NCI-H226 (cell line): Measurements from ENCODE around the gene ETV6.

Source experiments
- DNase-seq: peaks from one replicate; pipeline ENCODE4 v3.0.0-alpha.2; 2015

Gene ETV6

GRCh38 chr12:11697670-11698387, 48.4 kb downstream of the ETV6 start:
- DNase-seq, result peak; percentile 61

- DNase-seq, result no peak
Observed at GRCh38 chr12:11698729-11699128, 49.3 kb downstream of the ETV6 start.

GRCh38 chr12:11701433-11701832, 52.0 kb downstream of the ETV6 start:
- no peak for DNase-seq

GRCh38 chr12:11702959-11703358, 53.5 kb downstream of the ETV6 start:
- DNase-seq, result no peak

- DNase-seq, result no peak
Observed at GRCh38 chr12:11703378-11703777, 53.9 kb downstream of the ETV6 start.

GRCh38 chr12:11704089-11704488, 54.6 kb downstream of the ETV6 start:
- DNase-seq, result no peak

GRCh38 chr12:11705010-11705409, 55.5 kb downstream of the ETV6 start:
- DNase-seq, result peak; percentile 86

- no peak for DNase-seq
Observed at GRCh38 chr12:11706509-11707379, 57.3 kb downstream of the ETV6 start.

- no peak for DNase-seq
Observed at GRCh38 chr12:11707535-11707934, 58.1 kb downstream of the ETV6 start.

GRCh38 chr12:11709513-11709912, 60.0 kb downstream of the ETV6 start:
- DNase-seq, result no peak

GRCh38 chr12:11710431-11710830, 61.0 kb downstream of the ETV6 start:
- no peak for DNase-seq

- DNase-seq, result no peak
Observed at GRCh38 chr12:11710906-11711305, 61.4 kb downstream of the ETV6 start.

GRCh38 chr12:11711651-11712327, 62.3 kb downstream of the ETV6 start:
- DNase-seq, result no peak

GRCh38 chr12:11712491-11712890, 63.0 kb downstream of the ETV6 start:
- no peak for DNase-seq

- DNase-seq, result no peak
Observed at GRCh38 chr12:11713202-11713601, 63.7 kb downstream of the ETV6 start.

GRCh38 chr12:11714626-11715025, 65.2 kb downstream of the ETV6 start:
- no peak for DNase-seq

- no peak for DNase-seq
Observed at GRCh38 chr12:11715621-11716020, 66.1 kb downstream of the ETV6 start.

- DNase-seq, result no peak
Observed at GRCh38 chr12:11716794-11717518, 67.5 kb downstream of the ETV6 start.

- no peak for DNase-seq
Observed at GRCh38 chr12:11717519-11717961, 68.1 kb downstream of the ETV6 start.

- no peak for DNase-seq
Observed at GRCh38 chr12:11718105-11718504, 68.6 kb downstream of the ETV6 start.

- peak; percentile 52 for DNase-seq
Observed at GRCh38 chr12:11718768-11719253, 69.3 kb downstream of the ETV6 start.

- peak; percentile 91 for DNase-seq
Observed at GRCh38 chr12:11719678-11720099, 70.2 kb downstream of the ETV6 start.

GRCh38 chr12:11722071-11722470, 72.6 kb downstream of the ETV6 start:
- DNase-seq, result no peak
